GM18519 (cell line): Measurements from ENCODE around the gene MGRN1.
"Not testable (repeated sequence)": the region's sequence is repeated elsewhere in the genome, so short reads cannot be mapped to it uniquely, and the experiment has no call there.

Experiments used
- ATAC-seq: cut with Tn5 transposase; IDR thresholded peaks from one replicate; pipeline ENCODE4 v1.9.1; 2021; ENCODE audit warnings: mild to moderate bottlenecking, moderate library complexity; ENCODE audit not compliant: unreplicated experiment, low FRiP score

MGRN1 gene

DNA sequence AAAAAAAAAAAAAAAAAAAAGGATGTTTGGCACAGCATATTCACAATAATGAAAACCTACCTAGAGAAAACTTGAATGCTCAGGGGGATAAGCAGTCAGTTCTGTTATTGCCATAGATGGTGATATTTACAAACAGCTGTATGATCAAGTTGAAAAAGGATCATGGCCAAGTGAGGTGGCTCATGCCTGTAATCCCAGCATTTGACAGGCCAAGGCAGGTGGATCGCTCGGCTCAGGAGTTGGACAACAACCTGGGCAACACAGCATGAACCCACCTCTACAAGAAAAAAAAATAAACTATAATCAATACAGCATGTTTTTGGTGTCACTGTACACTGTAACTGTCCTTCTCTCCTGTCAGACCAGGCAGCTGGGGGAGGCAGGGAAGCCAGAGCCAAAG lies 90.4 kb downstream of the MGRN1 start:
- ATAC-seq, result no peak

DNA sequence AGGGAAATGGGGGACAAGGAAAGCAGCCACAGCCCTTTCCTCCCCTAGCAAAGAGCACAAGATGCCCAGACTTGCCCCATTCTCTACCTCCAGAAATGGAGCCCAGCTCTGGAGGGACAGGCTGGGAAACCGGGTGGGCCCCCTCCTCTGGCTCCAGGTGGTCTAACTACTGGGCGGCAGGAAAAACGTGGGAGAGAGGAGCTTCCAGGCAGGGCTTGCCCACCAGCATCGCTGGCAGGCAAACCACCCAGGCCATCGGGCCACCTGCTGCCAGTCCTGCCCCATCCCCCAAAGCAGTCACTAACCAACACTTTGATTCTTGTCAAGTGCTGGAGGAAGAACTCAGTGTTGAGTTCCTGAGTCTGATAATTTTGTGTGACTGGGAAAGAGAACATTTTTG lies 93.8 kb downstream of the MGRN1 start:
- ATAC-seq, result no peak

DNA sequence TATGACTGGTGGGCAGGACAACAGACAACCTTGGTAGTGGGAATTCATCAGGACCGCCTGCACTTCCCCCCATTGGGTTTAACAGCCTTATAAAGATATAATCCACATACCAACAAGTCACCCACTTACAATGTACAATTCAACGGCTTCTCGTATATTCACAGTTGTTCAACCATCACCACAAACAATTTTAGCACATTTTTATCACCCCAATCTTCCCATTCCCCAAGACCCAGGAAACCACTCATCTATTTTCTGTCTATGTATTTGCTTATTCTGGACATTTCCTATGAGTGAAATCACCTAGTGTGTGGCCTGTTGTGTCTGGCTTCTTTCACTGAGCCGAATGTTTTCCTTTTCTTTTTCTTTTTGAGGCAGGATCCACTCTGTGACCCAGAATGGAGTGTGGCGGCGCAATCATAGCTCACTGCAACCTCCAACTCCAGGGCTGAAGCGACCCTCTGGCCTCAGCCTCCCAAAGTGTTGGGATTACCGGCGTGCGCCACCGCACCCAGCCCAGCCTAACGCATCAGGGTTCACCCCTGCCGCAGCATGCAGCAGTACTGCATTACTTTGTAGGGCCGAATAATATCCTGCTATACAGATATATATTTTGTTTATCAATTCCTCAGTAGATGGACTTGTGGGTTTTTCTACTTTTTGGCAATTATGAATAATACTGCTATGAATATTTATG lies 98.6 kb downstream of the MGRN1 start:
- no peak for ATAC-seq

GRCh38 chr16:4724661-4725270 lies 100.1 kb downstream of the MGRN1 start:
- no peak for ATAC-seq

DNA sequence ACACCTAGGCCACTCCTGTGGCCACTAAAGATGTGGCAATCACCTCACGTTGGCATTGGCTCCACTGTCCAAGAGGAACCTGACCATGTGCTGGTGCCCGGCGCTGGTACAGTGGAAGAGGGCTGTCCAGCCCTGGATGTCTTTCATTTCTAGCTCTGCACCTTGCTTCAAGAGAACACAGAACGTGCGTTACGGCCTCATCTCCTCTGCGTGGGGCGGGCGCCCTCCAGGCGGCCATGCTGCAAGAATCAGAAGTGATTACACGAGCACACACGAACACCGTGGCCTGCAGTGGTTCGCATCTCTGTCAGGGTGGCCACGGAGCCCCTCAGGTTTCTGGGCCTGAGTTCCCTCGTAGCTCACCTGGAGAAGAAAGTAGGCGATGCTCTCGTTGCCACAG lies 102.0 kb downstream of the MGRN1 start:
- ATAC-seq, result no peak

DNA sequence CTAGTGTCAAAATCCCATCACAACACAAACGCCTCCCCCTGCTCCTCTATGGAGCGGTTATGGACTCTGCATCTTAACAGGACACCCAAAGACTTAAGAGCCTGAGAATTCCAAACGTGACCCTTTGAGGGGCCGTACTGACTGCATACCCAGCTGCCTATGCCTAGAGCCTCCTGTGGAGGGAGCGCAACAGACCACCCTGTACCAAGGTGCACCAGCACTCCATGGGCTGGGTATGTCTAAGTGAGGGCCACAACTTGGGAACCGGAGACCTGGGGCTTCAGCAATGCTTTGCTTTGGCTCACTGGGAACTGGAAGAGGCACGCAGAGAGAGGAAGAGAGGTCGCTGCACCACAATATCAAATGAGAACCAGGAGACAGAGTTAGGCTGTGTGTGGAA lies 104.0 kb downstream of the MGRN1 start:
- no peak for ATAC-seq

DNA sequence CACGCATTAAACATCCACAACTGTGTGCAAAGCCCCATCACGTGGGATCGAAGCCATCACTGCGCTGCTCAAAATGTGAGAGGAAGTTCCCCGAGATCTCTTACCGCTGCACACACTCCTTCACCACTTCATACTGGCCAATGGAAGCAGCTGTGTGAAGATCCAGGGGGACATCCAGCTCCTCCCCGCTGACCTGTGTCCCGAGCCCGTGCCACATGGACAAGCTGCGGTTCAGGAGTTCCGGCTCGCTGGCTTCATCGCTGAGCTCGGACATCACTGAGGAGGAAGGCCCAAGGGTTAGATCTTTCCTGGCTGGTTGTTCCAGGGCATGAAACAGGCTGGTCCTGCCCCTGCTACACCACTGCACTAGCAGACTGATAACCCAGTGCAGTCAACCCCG lies 105.2 kb downstream of the MGRN1 start:
- ATAC-seq, result no peak

- no peak for ATAC-seq
These were observed 108.7 kb downstream of the MGRN1 start for GRCh38 chr16:4733211-4733742.

GRCh38 chr16:4733747-4734062 lies 109.1 kb downstream of the MGRN1 start:
- ATAC-seq, result no peak

GRCh38 chr16:4734063-4734729 lies 109.6 kb downstream of the MGRN1 start, which contains the start of the genes ANKS3 and DNAAF8:
ANKS3 (minus strand) TSS chr16:4734271; CDS start chr16:4730149, 4,122 bp downstream.
DNAAF8 (plus strand) TSS chr16:4734537; CDS start chr16:4736515, 1,978 bp downstream.
- peak; percentile 58 for ATAC-seq

GRCh38 chr16:4734730-4735535 lies 110.3 kb downstream of the MGRN1 start:
- peak; percentile 26 for ATAC-seq

- no peak for ATAC-seq
These were observed 111.9 kb downstream of the MGRN1 start for GRCh38 chr16:4736546-4736945.

DNA sequence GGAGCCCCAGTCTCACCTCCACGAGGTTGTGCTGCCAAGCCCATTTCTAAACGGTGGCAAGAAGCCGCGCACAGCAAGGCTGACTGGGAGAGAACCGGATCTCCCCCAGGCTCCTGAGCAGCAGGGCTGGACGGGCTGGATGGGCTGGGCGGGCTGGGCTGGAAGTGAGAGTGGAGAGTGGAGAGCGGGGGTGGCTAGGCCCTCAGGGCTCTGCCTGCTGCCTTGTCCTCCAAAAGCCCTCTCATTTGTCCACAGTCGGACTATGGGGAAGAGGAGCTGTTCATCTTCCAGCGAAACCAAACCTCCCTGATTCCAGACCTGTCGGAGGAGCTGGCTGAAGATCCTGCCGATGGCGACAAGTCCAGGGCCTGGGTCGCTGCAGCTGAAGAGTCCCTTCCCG lies 112.9 kb downstream of the MGRN1 start:
- no peak for ATAC-seq

GRCh38 chr16:4738370-4738769 lies 113.7 kb downstream of the MGRN1 start:
- ATAC-seq, result not testable (repeated sequence)
